ENCODE measurements around the gene KREMEN1. TPM values are rescaled to one million over a fixed set of nuclear protein-coding genes. Genes with fewer than 3 reads are reported as not detected.

Gene KREMEN1
- total and polyA plus RNA-seq, 8 donors, result 5.4 to 34.5 (median 11.6) TPM

DNA sequence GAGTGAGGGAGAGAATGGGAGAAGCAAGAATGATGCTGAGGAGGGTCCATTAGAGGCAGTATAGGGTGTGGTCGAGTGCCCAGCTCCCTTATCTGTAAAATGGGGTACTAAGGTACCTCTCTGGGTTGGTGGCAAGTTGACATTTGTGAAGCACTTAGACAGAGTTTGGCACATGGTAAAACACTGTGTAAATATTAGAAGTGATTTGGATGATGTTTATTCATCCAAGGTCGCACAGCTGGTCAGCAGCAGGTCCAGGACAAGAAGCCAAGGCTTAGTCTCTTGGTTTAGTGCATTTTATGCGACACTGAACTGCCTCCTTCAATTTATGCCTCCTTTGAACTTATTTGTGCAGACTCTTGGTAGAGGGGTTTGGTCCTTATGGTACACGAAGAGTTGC lies 19.4 kb downstream of the KREMEN1 start:
- TF ChIP-seq EP300 (IDR thresholded peaks at IDR 0.05), result no peak
- TF ChIP-seq POLR2AphosphoS5 (IDR thresholded peaks at IDR 0.05), result no peak
- no peak for TF ChIP-seq CTCF (IDR thresholded peaks at IDR 0.05)
- Histone ChIP-seq H3K27ac (peak overlapping the region in 4 of 5 donors; percentile 30 to 73 (median 54)), H3K4me3 (no peak overlapping the region), H3K27me3 (no peaks in the 10 kb centered on the region), H3K4me1 (peaks cover 22 to 57% (median 53%) of the 10 kb centered on the region in 4 donors), H3K36me3 (peaks cover 0 to 8% (median 3%) of the 10 kb centered on the region in 4 donors), H3K9me3 (no peaks in the 10 kb centered on the region)
- WGBS, 5 donors, result 14 to 52% (median 44%) methylated on average over 4 of the region's 4 CpGs
- intact Hi-C loops (cut with DNase I; ENCODE audit: low total_unique reads), result no loop called here
- DNase-seq, result peak in 1 of 2 donors; percentile 46

DNA sequence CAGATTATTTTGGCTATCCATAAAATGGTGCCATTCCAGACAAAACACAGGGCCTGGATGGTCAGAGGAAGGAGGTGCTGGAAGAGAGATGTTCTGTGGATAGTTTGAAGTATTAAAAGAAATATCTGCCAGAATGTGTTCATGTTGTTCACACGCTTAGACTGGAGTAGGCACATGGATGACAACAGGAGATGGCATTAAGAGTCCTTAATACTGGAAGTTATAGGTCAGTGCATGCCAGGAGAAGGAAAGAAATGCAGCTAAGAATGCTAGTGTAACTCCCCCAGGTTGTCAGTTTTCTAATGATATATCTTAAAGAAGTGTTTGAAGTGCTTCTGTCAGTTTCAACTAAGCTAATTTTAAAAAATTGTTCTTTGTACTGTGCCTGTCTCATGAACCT lies 20.2 kb downstream of the KREMEN1 start:
- 86 to 100% (median 92%) methylated on average over 1 of the region's 1 CpG for WGBS, 5 donors

DNA sequence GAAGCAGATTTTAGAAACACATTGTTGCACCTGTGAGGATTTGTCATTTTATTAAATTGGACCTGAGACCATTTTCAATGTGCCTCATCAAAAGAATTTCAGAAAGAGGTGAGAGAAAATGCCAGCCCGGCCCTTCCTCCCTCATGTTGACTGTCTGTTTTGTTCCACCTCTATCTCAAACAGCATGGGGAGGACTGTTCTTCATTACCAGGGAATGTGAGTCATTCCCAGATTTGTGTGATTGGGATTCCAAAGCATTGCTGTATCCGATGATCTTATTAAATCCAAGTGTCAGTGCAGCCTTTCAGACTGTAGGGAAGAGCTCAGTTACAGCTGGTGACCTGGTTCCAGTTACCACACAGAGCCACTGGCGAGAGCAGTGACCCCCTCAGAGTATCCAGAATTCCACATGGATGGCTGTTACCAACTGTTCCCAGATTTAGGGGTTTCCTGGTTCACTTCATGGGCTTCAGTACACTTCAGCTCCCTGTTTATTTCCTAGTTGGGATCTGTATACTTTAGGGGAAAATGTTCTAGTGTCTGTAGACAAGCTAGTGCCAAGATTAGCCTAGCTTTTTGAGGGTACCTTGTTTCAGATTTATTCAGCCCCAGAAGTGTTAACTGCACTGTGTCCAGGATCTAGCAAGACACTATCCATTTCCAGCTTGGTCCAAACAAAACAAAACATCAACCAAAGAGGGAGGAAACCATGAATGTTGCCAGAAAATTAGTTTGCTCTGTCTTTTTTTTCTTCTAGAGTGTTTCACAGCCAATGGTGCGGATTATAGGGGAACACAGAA lies 20.9 kb downstream of the KREMEN1 start:
- TF ChIP-seq EP300 (IDR thresholded peaks at IDR 0.05) (no peak), POLR2AphosphoS5 (IDR thresholded peaks at IDR 0.05) (no peak), CTCF (IDR thresholded peaks at IDR 0.05) (no peak), POLR2A (IDR thresholded peaks at IDR 0.05) (no peak)
- no peak overlapping the region for H3K4me3 ChIP-seq
- 53 to 75% (median 71%) methylated on average over 4 of the region's 4 CpGs for WGBS, 5 donors
- intact Hi-C loops (cut with DNase I; ENCODE audit: low total_unique reads), result no loop called here
- no peaks in the 10 kb centered on the region for H3K9me3 ChIP-seq
- peaks cover 22 to 57% (median 53%) of the 10 kb centered on the region in 4 donors for H3K4me1 ChIP-seq
- H3K27me3 ChIP-seq, result no peaks in the 10 kb centered on the region
- peaks cover 0 to 9% (median 3%) of the 10 kb centered on the region in 4 donors for H3K36me3 ChIP-seq
- H3K27ac ChIP-seq, result peak overlapping the region in 4 of 5 donors; percentile 2 to 73 (median 56)
- DNase-seq, result peak in 1 of 2 donors; percentile 75

More for the DNA sequence above, 20.2 kb downstream of the KREMEN1 start:
- intact Hi-C loops (cut with DNase I; ENCODE audit: low total_unique reads), result no loop called here
- no peak overlapping the region for H3K4me3 ChIP-seq
- peak overlapping the region in 3 of 5 donors; percentile 49 to 73 (median 64) for H3K27ac ChIP-seq
- H3K9me3 ChIP-seq, result no peaks in the 10 kb centered on the region
- no peak for DNase-seq
- no peaks in the 10 kb centered on the region for H3K27me3 ChIP-seq
- peaks cover 22 to 57% (median 53%) of the 10 kb centered on the region in 4 donors for H3K4me1 ChIP-seq
- TF ChIP-seq CTCF (IDR thresholded peaks at IDR 0.05), result no peak
- no peak for TF ChIP-seq POLR2AphosphoS5 (IDR thresholded peaks at IDR 0.05)
- no peak for TF ChIP-seq EP300 (IDR thresholded peaks at IDR 0.05)
- TF ChIP-seq POLR2A (IDR thresholded peaks at IDR 0.05), result no peak
- peaks cover 0 to 8% (median 3%) of the 10 kb centered on the region in 4 donors for H3K36me3 ChIP-seq

GRCh38 chr22:29095459-29095858 lies 22.6 kb downstream of the KREMEN1 start:
- no peak for DNase-seq
- peaks cover 17 to 46% (median 38%) of the 10 kb centered on the region in 4 donors for H3K4me1 ChIP-seq
- no peaks in the 10 kb centered on the region for H3K9me3 ChIP-seq
- WGBS, 5 donors, result 52 to 71% (median 60%) methylated on average over 2 of the region's 2 CpGs
- TF ChIP-seq POLR2A (IDR thresholded peaks at IDR 0.05), result no peak
- TF ChIP-seq EP300 (IDR thresholded peaks at IDR 0.05), result no peak
- TF ChIP-seq POLR2AphosphoS5 (IDR thresholded peaks at IDR 0.05), result no peak
- no peak for TF ChIP-seq CTCF (IDR thresholded peaks at IDR 0.05)
- H3K36me3 ChIP-seq, result peaks cover 0 to 20% (median 14%) of the 10 kb centered on the region in 4 donors
- peak overlapping the region in 1 of 5 donors; percentile 27 for H3K27ac ChIP-seq
- no peaks in the 10 kb centered on the region for H3K27me3 ChIP-seq
- no peak overlapping the region for H3K4me3 ChIP-seq
- intact Hi-C loops (cut with DNase I; ENCODE audit: low total_unique reads), result no loop called here
